ENCODE results near the gene ADAMTS6.

ADAMTS6 gene

DNA sequence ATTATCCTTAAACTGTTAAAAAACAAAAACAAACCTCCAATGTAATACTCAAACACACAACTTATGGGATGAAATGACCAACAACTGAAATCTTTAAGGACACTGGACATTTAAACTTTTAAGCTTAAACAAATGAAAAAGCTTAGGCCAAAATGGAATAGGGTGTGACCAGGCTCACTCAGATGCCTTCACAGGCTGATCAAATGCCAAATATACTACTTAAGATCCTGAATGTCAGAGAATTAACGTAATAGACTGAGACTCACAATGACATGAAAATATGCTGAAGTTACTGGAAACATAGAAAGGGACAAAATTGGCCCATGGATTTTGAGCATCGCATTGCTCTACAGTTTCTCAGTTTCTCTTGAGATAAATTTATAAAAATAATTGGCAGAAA lies 286.8 kb downstream of the ADAMTS6 start:
- Histone ChIP-seq H3K36me3 (ENCODE audit: control insufficient read depth, low read length) (no peaks in the 10 kb centered on the region), H3F3A (ENCODE audit: control insufficient read depth, insufficient read depth) (no peaks in the 10 kb centered on the region), H3K27me3 (ENCODE audit: control insufficient read depth, low read length) (no peaks in the 10 kb centered on the region), H3K9me3 (ENCODE audit: control insufficient read depth, insufficient read depth, low read length) (no peaks in the 10 kb centered on the region), H3K4me2 (ENCODE audit: low read length) (no peak overlapping the region), H3K4me3 (ENCODE audit: low read length) (no peak overlapping the region), H3K27ac (ENCODE audit: low read depth, low read length) (no peak overlapping the region), H3K79me2 (ENCODE audit: control insufficient read depth, low read length) (no peaks in the 10 kb centered on the region), H4K20me1 (ENCODE audit: control insufficient read depth, insufficient read depth, low read depth, low read length) (no peaks in the 10 kb centered on the region), H3K9me2 (replicated peaks; ENCODE audit: control insufficient read depth, low read length) (no peaks in the 10 kb centered on the region), H3K4me1 (ENCODE audit: control insufficient read depth, low read length) (no peaks in the 10 kb centered on the region)
- TF ChIP-seq, protein P1, sequence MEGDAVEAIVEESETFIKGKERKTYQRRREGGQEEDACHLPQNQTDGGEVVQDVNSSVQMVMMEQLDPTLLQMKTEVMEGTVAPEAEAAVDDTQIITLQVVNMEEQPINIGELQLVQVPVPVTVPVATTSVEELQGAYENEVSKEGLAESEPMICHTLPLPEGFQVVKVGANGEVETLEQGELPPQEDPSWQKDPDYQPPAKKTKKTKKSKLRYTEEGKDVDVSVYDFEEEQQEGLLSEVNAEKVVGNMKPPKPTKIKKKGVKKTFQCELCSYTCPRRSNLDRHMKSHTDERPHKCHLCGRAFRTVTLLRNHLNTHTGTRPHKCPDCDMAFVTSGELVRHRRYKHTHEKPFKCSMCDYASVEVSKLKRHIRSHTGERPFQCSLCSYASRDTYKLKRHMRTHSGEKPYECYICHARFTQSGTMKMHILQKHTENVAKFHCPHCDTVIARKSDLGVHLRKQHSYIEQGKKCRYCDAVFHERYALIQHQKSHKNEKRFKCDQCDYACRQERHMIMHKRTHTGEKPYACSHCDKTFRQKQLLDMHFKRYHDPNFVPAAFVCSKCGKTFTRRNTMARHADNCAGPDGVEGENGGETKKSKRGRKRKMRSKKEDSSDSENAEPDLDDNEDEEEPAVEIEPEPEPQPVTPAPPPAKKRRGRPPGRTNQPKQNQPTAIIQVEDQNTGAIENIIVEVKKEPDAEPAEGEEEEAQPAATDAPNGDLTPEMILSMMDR (IDR thresholded peaks at IDR 0.05; ENCODE audit: low read depth, low read length, poor library complexity, severe bottlenecking), result no peak
- TF ChIP-seq EZH2phosphoT487 (IDR thresholded peaks at IDR 0.05; ENCODE audit: borderline replicate concordance, low read length), result no peak

DNA sequence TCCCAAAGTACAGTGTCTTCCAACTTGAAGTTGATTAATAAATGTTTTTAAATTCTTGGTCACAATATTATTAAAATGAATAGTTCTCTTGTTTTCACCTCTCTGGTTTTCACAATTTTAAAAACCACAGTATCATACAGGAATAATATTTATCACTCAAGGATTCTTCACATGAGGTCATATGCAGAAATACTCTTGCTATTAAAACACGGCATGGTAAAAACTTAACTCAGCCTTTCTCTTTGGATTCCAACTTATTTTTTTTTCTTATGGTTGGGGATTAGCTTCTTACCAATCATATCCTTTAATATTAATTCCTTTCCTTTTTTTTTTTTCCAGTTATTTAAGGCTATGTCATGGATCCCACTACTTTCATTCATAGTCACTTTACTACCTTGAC lies 289.4 kb downstream of the ADAMTS6 start:
- Histone ChIP-seq H3K27me3 (ENCODE audit: control insufficient read depth, low read length) (0 out of 2 replicates have a peak, but pooled peaks cover 2% of the 10 kb centered on the region), H3K27ac (ENCODE audit: low read depth, low read length) (no peak overlapping the region), H3K4me3 (ENCODE audit: low read length) (no peak overlapping the region), H3K4me1 (ENCODE audit: control insufficient read depth, low read length) (no peaks in the 10 kb centered on the region), H3K79me2 (ENCODE audit: control insufficient read depth, low read length) (no peaks in the 10 kb centered on the region), H4K20me1 (ENCODE audit: control insufficient read depth, insufficient read depth, low read depth, low read length) (no peaks in the 10 kb centered on the region), H3K4me2 (ENCODE audit: low read length) (no peak overlapping the region), H3K9me2 (replicated peaks; ENCODE audit: control insufficient read depth, low read length) (no peaks in the 10 kb centered on the region), H3K36me3 (ENCODE audit: control insufficient read depth, low read length) (no peaks in the 10 kb centered on the region), H3F3A (ENCODE audit: control insufficient read depth, insufficient read depth) (no peaks in the 10 kb centered on the region), H3K9me3 (ENCODE audit: control insufficient read depth, insufficient read depth, low read length) (no peaks in the 10 kb centered on the region)
- no peak for TF ChIP-seq EZH2phosphoT487 (IDR thresholded peaks at IDR 0.05; ENCODE audit: borderline replicate concordance, low read length)
- TF ChIP-seq, protein P1 (IDR thresholded peaks at IDR 0.05; ENCODE audit: low read depth, low read length, poor library complexity, severe bottlenecking), result no peak

DNA sequence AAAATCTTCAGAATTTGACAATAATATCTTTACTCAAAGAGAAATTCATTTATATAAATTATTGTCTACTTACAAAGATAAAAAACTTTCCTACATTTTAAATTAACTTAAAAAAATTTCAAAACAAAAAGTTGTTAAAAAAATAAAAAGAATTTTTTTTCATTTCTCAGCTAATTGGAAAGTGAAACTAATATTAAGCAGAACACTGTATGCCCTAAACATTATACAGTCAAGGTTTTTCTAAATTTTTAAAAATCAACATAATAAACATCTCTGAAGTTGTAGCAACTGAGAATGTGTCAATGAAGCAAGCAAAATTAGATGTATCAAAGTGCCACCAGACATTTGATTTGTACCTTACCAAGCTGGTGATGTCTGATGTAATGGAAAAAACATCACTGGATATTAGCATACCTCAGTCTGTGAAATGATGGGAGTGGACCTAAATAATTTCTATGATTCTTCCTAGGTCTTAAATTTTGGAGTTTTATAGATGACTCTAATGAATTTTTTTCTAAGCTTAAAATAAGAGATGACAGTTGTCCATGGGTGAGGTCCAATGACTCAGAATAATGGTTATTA lies 290.1 kb downstream of the ADAMTS6 start:
- H3K36me3 ChIP-seq (ENCODE audit: control insufficient read depth, low read length), result no peaks in the 10 kb centered on the region
- 0 out of 2 replicates have a peak, but pooled peaks cover 2% of the 10 kb centered on the region for H3K27me3 ChIP-seq (ENCODE audit: control insufficient read depth, low read length)
- no peaks in the 10 kb centered on the region for H3F3A ChIP-seq (ENCODE audit: control insufficient read depth, insufficient read depth)

More for the DNA sequence above, 290.1 kb downstream of the ADAMTS6 start:
- H3K79me2 ChIP-seq (ENCODE audit: control insufficient read depth, low read length), result no peaks in the 10 kb centered on the region
- no peaks in the 10 kb centered on the region for H3K4me1 ChIP-seq (ENCODE audit: control insufficient read depth, low read length)
- TF ChIP-seq, protein P1 (IDR thresholded peaks at IDR 0.05; ENCODE audit: low read depth, low read length, poor library complexity, severe bottlenecking), result no peak
- H3K4me2 ChIP-seq (ENCODE audit: low read length), result no peak overlapping the region
- H3K9me2 ChIP-seq (replicated peaks; ENCODE audit: control insufficient read depth, low read length), result no peaks in the 10 kb centered on the region
- no peak overlapping the region for H3K4me3 ChIP-seq (ENCODE audit: low read length)
- H4K20me1 ChIP-seq (ENCODE audit: control insufficient read depth, insufficient read depth, low read depth, low read length), result no peaks in the 10 kb centered on the region
- no peaks in the 10 kb centered on the region for H3K9me3 ChIP-seq (ENCODE audit: control insufficient read depth, insufficient read depth, low read length)
- no peak overlapping the region for H3K27ac ChIP-seq (ENCODE audit: low read depth, low read length)
